Measurements from ENCODE around the gene PPP2CA. TPM values are rescaled to one million over a fixed set of nuclear protein-coding genes. Genes with fewer than 3 reads are reported as not detected.

The PPP2CA gene
- total RNA-seq, result 108 and 193 TPM in 2 replicates

DNA sequence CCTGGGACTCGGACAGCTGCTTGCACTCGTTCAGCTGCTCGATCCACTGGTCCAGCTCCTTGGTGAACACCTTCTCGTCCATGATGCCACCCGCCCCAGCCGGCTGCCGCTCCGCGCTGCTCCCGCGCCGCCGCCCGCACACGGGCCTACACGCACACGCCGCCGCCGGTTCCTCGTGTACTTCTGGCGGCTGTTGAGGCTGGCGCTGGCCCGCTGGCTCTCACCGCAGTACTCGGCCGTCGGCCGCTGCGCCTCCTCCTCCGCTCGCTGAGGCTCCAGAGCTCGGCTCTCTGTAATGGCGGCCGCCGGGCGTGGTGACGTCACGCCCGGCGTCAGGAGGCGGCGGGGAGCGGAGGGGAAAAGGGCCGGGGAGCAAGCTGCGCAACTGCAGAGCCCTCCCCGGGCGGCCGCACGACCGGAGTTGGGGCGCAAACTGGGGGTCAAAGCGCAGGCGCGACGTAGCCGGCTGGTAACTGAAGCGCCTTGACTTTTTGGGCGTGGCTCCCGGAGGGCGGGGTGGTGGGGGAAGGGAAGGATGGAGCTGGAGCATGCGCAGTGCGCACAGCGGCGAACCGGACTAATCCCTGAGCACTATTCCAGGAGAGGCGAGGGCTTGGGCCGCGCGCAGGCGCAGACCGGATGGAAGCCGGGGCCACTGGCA, at the start of gene PPP2CA:
PPP2CA (minus strand) TSS at position 294 of the 661 bp plus-strand sequence; CDS start at position 82, 212 bp downstream.

DNA sequence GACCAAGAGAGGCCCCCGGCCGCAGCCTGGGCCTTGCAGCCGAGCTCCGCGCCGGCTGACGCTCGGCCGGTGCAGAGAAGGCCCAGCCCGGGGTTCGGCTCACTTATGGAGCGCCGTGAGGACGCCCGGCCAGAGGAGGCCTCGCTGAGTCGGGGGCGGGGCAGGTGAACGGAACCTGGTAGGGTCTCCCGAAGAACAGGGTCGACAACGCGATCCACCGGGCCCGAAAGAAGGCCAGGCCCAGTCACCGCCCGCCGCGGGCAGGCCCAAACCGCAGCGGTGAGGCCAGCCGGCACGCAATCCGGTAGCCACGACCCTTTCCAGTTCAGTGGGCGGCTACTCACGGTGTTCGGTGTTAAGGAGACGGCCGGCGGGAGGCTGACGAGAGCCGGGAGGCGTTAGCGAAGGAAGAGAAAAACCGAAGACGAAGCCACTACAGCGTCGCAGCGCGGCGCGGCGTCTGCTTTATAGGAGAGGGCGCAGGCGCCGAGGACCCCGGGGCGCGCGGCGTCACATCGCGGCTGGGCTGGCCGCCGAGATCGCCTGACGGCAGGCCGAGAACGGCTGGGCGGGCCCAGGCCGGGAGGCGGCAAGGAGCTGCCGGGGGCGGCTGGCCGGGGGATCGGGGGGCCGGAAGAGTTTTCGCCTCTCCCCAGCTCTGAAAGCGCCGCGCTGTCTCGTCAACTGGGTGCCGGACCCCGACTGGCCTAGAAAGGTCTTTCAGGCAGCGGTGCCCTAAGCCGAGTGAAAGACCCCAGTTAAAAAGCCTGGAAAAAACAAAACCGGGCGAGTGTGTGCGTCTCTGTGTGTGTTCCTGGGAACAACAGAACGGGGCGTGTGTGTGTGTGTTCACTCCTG, 49.1 kb downstream of the PPP2CA start, which contains the start of gene SKP1:
SKP1 (minus strand) TSS at position 440 of the 858 bp plus-strand sequence. CDS start 2,928 bp downstream, outside the sequence.

Other genes with a start within 250 kb of the PPP2CA start
- 340 and 391 TPM in 2 replicates for gene VDAC1, start 221.1 kb downstream of the PPP2CA start, total RNA-seq
- gene TCF7, start 111.4 kb downstream of the PPP2CA start, total RNA-seq, result 2.2 and 3.4 TPM in 2 replicates
- 187 and 222 TPM in 2 replicates for gene SKP1, start 49.1 kb downstream of the PPP2CA start, total RNA-seq
- gene CDKL3, start 141.1 kb upstream of the PPP2CA start, total RNA-seq, result 0.31 and 2.2 TPM in 2 replicates
- gene UBE2B, start 145.5 kb upstream of the PPP2CA start, total RNA-seq, result 12.6 and 25.9 TPM in 2 replicates
- 52.8 and 57.6 TPM in 2 replicates for gene CDKN2AIPNL, start 185.8 kb upstream of the PPP2CA start, total RNA-seq

Data from hair follicular keratinocyte (primary cell).